Measurements from ENCODE around the gene LPP.

GRCh38 chr3:188867691-188868265 is 713.8 kb downstream of the LPP start:
- no peak for TF ChIP-seq CTCF (IDR thresholded peaks at IDR 0.05; ENCODE audit: low read length)
- no peak for TF ChIP-seq EZH2 (optimal IDR thresholded peaks at IDR 0.05; ENCODE audit: low read depth, low read length)
- TF ChIP-seq EZH2phosphoT487 (IDR thresholded peaks at IDR 0.05; ENCODE audit: low read length), result no peak

Measured in MM.1S (cell line).